ENCODE results near the gene LAMTOR5.

GRCh38 chr1:110444561-110444960 lies 37.1 kb upstream of the LAMTOR5 start:
- no peak for TF ChIP-seq POLR2AphosphoS5 (IDR thresholded peaks at IDR 0.05; ENCODE audit: borderline replicate concordance, low read depth, low read length)
- no peak for TF ChIP-seq EZH2 (IDR thresholded peaks at IDR 0.05)
- TF ChIP-seq FOXP2 (optimal IDR thresholded peaks at IDR 0.05; ENCODE audit: control extremely low read depth, extremely low read length, insufficient read depth): no peak

All from SK-N-MC (cell line).